ENCODE measurements around the gene KRTAP5-2. TPM values are rescaled to one million over a fixed set of nuclear protein-coding genes. Genes with fewer than 3 reads are reported as not detected.

Gene KRTAP5-2
- total and polyA plus RNA-seq, 9 of the 15 experiments (the other 6 are each of a cell fraction or from before 2014, with no cell fraction given): not detected

- Histone ChIP-seq H4K20me1 (replicated peaks; ENCODE audit: control insufficient read depth, insufficient read depth, low read length) (peaks cover 23% of the 10 kb centered on the region), H3K9me3 (replicated peaks; ENCODE audit: control insufficient read depth, insufficient read depth, low read depth, low read length) (no peaks in the 10 kb centered on the region), H2AFZ (ENCODE audit: low read depth, low read length) (no peak overlapping the region), H3K36me3 (ENCODE audit: control insufficient read depth, insufficient read depth, low read length) (no peaks in the 10 kb centered on the region), H3K4me1 (replicated peaks in 1 of 2; ENCODE audit: control insufficient read depth in 2 of 2, insufficient read depth in 2 of 2, low read length in 2 of 2) (peaks cover 0 to 41% of the 10 kb centered on the region in 2 experiments; a peak in 1 of 5 replicates), H3K9ac (ENCODE audit: insufficient read depth in 1 of 2, low read depth in 2 of 2, low read length in 2 of 2) (no peak overlapping the region), H3K9me1 (ENCODE audit: control insufficient read depth, insufficient read depth, low read length) (no peaks in the 10 kb centered on the region), H3K79me2 (ENCODE audit: control insufficient read depth, insufficient read depth, low read length) (no peaks in the 10 kb centered on the region), H3K27ac (ENCODE audit: extremely low read depth, low read depth, low read length) (no peak overlapping the region), H3K27me3 (ENCODE audit: control insufficient read depth in 2 of 2, insufficient read depth in 2 of 2, low read length in 2 of 2) (peaks cover 0 to 41% of the 10 kb centered on the region in 2 experiments; a peak in 2 of 5 replicates), H3K4me3 (no peak overlapping the region), H3K4me2 (ENCODE audit: insufficient read depth, low read length) (no peak overlapping the region)
- DNase-seq (ENCODE audit: extremely low read depth in 1 of 4, low spot score in 3 of 4) (no peak), ATAC-seq (no peak), FAIRE-seq (no peak)
- ChIA-PET POLR2A (interaction anchor here (0.5 to 1.4 kb wide), 2 partner anchors 9 to 120 kb away, joined by 3 to 4 read pairs; no protein-coding TSS in a partner anchor), CTCF (ENCODE audit: low intra/inter-chr PET ratio) (no interaction called here)
- in situ Hi-C loops (cut with MboI) (no loop called here), intact Hi-C loops (cut with micrococcal nuclease) (no loop called here)
- BruUV-seq (replicated peaks): no TSS peak
- WGBS (ENCODE audit: insufficient coverage, low coverage, missing lambda C conversion rate): 31% methylated on average over 20 of the region's 29 CpGs
- TF ChIP-seq E2F5 (CRISPR knock-in tag; IDR thresholded peaks at IDR 0.05) (no peak), MGA (IDR thresholded peaks at IDR 0.05) (no peak), PHF20 (IDR thresholded peaks at IDR 0.05; ENCODE audit: partially characterized antibody) (no peak), RNF2 (IDR thresholded peaks at IDR 0.05) (no peak), ZNF717 (CRISPR knock-in tag; IDR thresholded peaks at IDR 0.05) (no peak), ZNF644 (tag; IDR thresholded peaks at IDR 0.05; ENCODE audit: low read depth) (no peak), MCM3 (IDR thresholded peaks at IDR 0.05) (no peak), ARID3B (CRISPR knock-in tag; IDR thresholded peaks at IDR 0.05; ENCODE audit: borderline replicate concordance) (no peak)
These were observed 40.0 kb downstream of the KRTAP5-2 start for GRCh38 chr11:1557904-1558774.

All from K562 (cell line).